ENCODE measurements around the gene CSTF1.

The CSTF1 gene

GRCh38 chr20:56429502-56429901, 37.1 kb downstream of the CSTF1 start:
- DNase-seq (ENCODE audit: low spot score): peak; percentile 23

- DNase-seq (ENCODE audit: low spot score): no peak
These were observed 37.5 kb downstream of the CSTF1 start for GRCh38 chr20:56429941-56430340.

- no peak for DNase-seq (ENCODE audit: low spot score)
These were observed 38.0 kb downstream of the CSTF1 start for GRCh38 chr20:56430461-56430860.

GRCh38 chr20:56430957-56431356, 38.5 kb downstream of the CSTF1 start:
- DNase-seq (ENCODE audit: low spot score): no peak

- no peak for DNase-seq (ENCODE audit: low spot score)
These were observed 39.0 kb downstream of the CSTF1 start for GRCh38 chr20:56431471-56431870.

- DNase-seq (ENCODE audit: low spot score): no peak
These were observed 40.9 kb downstream of the CSTF1 start for GRCh38 chr20:56433221-56433879.

- DNase-seq (ENCODE audit: low spot score): no peak
These were observed 41.4 kb downstream of the CSTF1 start for GRCh38 chr20:56433880-56434255.

GRCh38 chr20:56437196-56437960, 44.9 kb downstream of the CSTF1 start:
- DNase-seq (ENCODE audit: low spot score): no peak

GRCh38 chr20:56438284-56438683, 45.8 kb downstream of the CSTF1 start:
- no peak for DNase-seq (ENCODE audit: low spot score)

GRCh38 chr20:56439771-56440291, 47.4 kb downstream of the CSTF1 start:
- DNase-seq (ENCODE audit: low spot score): no peak

- DNase-seq (ENCODE audit: low spot score): no peak
These were observed 48.0 kb downstream of the CSTF1 start for GRCh38 chr20:56440346-56441007.

GRCh38 chr20:56442389-56443365, 50.2 kb downstream of the CSTF1 start:
- no peak for DNase-seq (ENCODE audit: low spot score)

GRCh38 chr20:56443654-56444540, 51.5 kb downstream of the CSTF1 start:
- no peak for DNase-seq (ENCODE audit: low spot score)

- no peak for DNase-seq (ENCODE audit: low spot score)
These were observed 52.7 kb downstream of the CSTF1 start for GRCh38 chr20:56445130-56445529.

GRCh38 chr20:56445540-56445939, 53.1 kb downstream of the CSTF1 start:
- DNase-seq (ENCODE audit: low spot score): no peak

- DNase-seq (ENCODE audit: low spot score): no peak
These were observed 54.8 kb downstream of the CSTF1 start for GRCh38 chr20:56447227-56447626.

- DNase-seq (ENCODE audit: low spot score): no peak
These were observed 57.0 kb downstream of the CSTF1 start for GRCh38 chr20:56449459-56449858.

GRCh38 chr20:56451056-56451765, 58.8 kb downstream of the CSTF1 start:
- no peak for DNase-seq (ENCODE audit: low spot score)

- peak; percentile 46 for DNase-seq (ENCODE audit: low spot score)
These were observed 60.9 kb downstream of the CSTF1 start for GRCh38 chr20:56453352-56453751.

GRCh38 chr20:56454754-56455153, 62.3 kb downstream of the CSTF1 start:
- DNase-seq (ENCODE audit: low spot score): no peak

All from germinal center (tissue), 1 donor.